Esophagus muscularis mucosa (tissue), 4 donors: ENCODE measurements around the gene AGTPBP1. TPM values are rescaled to one million over a fixed set of nuclear protein-coding genes. Genes with fewer than 3 reads are reported as not detected.

Experiments
- DNase-seq: peaks from one replicate; pipeline ENCODE4 v3.0.0-alpha.2; 2017; ENCODE audit errors: extremely low spot score
- H3K27ac ChIP-seq, 4 donors: fragments of 200-600 bp; sonication (generic); replicated peaks in 1 of 4; 1 replicate in 3 of 4; 2 replicates in 1 of 4; pipeline ENCODE4 v1.5.1; 2016 to 2019; ENCODE audit warnings: mild to moderate bottlenecking in 1 of 4
- H3K27me3 ChIP-seq, 4 donors: fragments of 200-600 bp; sonication (generic); one replicate each; pipeline versions ENCODE4 v1.5.1 to v1.6.0; 2016 to 2019
- H3K36me3 ChIP-seq, 4 donors: fragments of 200-600 bp; sonication (generic); one replicate each; pipeline ENCODE4 v1.5.1; 2016 to 2019
- H3K4me1 ChIP-seq, 4 donors: fragments of 200-600 bp; sonication (generic); one replicate each; pipeline ENCODE4 v1.5.1; 2016 to 2019
- H3K4me3 ChIP-seq, 4 donors: fragments of 200-600 bp; sonication (generic); 1 replicate in 2 of 4; 2 replicates in 2 of 4; pipeline ENCODE4 v1.5.1; 2016 to 2019; ENCODE audit warnings: mild to moderate bottlenecking in 4 of 4, moderate library complexity in 1 of 4
- H3K9me3 ChIP-seq, 4 donors: fragments of 200-600 bp; sonication (generic); 1 replicate in 3 of 4; 2 replicates in 1 of 4; pipeline ENCODE4 v1.5.1; 2016 to 2019
- EP300 ChIP-seq: sonication (generic); formaldehyde crosslinking; IDR thresholded peaks from one replicate; pipeline ENCODE4 v1.6.1; 2017; ENCODE audit warnings: antibody characterized with exemption
- POLR2A ChIP-seq: fragments of 450-650 bp; IDR thresholded peaks from one replicate; pipeline ENCODE4 v1.6.1; 2017; ENCODE audit warnings: antibody characterized with exemption, moderate library complexity, mild to moderate bottlenecking, low read depth
- POLR2AphosphoS5 ChIP-seq, 2 donors: sonication (generic); formaldehyde crosslinking; IDR thresholded peaks; one replicate each; pipeline ENCODE4 v1.6.1; 2017; ENCODE audit warnings: antibody characterized with exemption in 2 of 2
- WGBS: methylation state at CpG from one replicate; pipeline ENCODE4 v1.1.5; 2018; 5-methylcytosine and 5-hydroxymethylcytosine counted together
- intact Hi-C: fragments of 100-400 bp; cut with DNase I; formaldehyde crosslinking; loops from one replicate; pipeline ENCODE4 v1.15.1; 2023
- total RNA-seq, 4 donors: library from RNA; depleted of rRNA; stranded (reverse); fragments of >200 nt; gene quantifications; one replicate each; pipeline versions ENCODE4 v1.1.0 to v1.2.1, GENCODE V29; 2016
- TF ChIP-seq, protein P1 (sequence below), 3 experiments: fragments of 200-600 bp in 2 of 3; fragments of 450-650 bp in 1 of 3; sonication (generic) in 2 of 3; IDR thresholded peaks; one replicate each; pipeline ENCODE4 v1.5.1; 2017 to 2019; ENCODE audit warnings: antibody characterized with exemption in 3 of 3, mild to moderate bottlenecking in 2 of 3, moderate library complexity in 1 of 3

The AGTPBP1 gene
- total RNA-seq, 4 donors from 2014 or later, result 15.9 to 25.3 (median 24.1) TPM

DNA sequence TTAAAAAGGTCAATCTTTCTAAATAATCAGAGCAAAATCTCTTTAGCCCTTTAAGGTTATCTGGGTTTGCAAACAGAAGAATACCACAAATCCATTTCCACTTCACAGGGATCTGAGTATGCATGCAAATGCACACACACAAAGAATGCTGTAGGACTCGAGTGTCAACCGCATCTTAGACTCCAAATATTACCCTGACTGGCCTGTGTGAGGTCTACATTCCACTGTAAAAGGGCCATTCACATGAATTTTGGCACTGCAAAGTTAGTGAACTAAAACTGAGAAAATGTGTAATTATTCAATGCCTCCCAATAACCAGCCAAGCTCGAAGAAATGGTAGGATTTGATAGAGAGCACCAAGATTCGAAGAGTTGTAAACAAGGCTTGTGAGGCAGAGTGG lies 199.9 kb downstream of the AGTPBP1 start:
- TF ChIP-seq EP300 (no peak), POLR2A (no peak), POLR2AphosphoS5 (IDR thresholded peaks at IDR 0.05) (no peak)
- TF ChIP-seq, protein P1, sequence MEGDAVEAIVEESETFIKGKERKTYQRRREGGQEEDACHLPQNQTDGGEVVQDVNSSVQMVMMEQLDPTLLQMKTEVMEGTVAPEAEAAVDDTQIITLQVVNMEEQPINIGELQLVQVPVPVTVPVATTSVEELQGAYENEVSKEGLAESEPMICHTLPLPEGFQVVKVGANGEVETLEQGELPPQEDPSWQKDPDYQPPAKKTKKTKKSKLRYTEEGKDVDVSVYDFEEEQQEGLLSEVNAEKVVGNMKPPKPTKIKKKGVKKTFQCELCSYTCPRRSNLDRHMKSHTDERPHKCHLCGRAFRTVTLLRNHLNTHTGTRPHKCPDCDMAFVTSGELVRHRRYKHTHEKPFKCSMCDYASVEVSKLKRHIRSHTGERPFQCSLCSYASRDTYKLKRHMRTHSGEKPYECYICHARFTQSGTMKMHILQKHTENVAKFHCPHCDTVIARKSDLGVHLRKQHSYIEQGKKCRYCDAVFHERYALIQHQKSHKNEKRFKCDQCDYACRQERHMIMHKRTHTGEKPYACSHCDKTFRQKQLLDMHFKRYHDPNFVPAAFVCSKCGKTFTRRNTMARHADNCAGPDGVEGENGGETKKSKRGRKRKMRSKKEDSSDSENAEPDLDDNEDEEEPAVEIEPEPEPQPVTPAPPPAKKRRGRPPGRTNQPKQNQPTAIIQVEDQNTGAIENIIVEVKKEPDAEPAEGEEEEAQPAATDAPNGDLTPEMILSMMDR (IDR thresholded peaks at IDR 0.05), result no peak
- no peak overlapping the region for H3K4me3 ChIP-seq
- 78% methylated on average over 4 of the region's 4 CpGs for WGBS
- H3K4me1 ChIP-seq, result peaks cover 0 to 2% (median 0%) of the 10 kb centered on the region in 4 donors
- H3K27ac ChIP-seq, result no peak overlapping the region
- intact Hi-C loops, result no loop called here
- H3K27me3 ChIP-seq, result no peaks in the 10 kb centered on the region
- H3K9me3 ChIP-seq, result no peaks in the 10 kb centered on the region
- DNase-seq, result no peak
- H3K36me3 ChIP-seq, result no peaks in the 10 kb centered on the region

DNA sequence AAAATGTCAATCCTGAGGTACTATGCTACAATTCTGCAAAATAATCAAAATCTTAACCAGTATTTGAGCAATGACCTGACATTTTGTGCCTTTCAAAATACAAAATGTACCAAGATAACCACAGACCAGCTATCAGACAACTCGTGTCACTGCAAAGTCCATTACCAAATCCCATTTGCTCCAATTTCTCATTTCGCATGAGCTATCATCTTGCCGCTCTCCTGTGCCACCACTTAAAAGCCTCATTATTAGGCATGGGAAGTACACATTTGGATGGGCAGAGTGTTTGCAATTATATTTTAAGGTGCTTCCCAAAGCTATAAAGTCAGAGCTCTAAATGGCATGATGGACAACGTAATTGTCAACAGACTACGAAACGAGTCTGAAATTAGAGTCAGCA lies 205.2 kb downstream of the AGTPBP1 start:
- H3K9me3 ChIP-seq, result no peaks in the 10 kb centered on the region
- no peaks in the 10 kb centered on the region for H3K36me3 ChIP-seq
- no peak overlapping the region for H3K27ac ChIP-seq
- DNase-seq, result no peak
- no peaks in the 10 kb centered on the region for H3K27me3 ChIP-seq
- TF ChIP-seq EP300, result no peak
- TF ChIP-seq, protein P1 (IDR thresholded peaks at IDR 0.05), result no peak
- intact Hi-C loops, result no loop called here
- WGBS, result 89% methylated on average over 6 of the region's 6 CpGs
- H3K4me1 ChIP-seq, result peaks cover 0 to 8% (median 5%) of the 10 kb centered on the region in 4 donors
- H3K4me3 ChIP-seq, result no peak overlapping the region

DNA sequence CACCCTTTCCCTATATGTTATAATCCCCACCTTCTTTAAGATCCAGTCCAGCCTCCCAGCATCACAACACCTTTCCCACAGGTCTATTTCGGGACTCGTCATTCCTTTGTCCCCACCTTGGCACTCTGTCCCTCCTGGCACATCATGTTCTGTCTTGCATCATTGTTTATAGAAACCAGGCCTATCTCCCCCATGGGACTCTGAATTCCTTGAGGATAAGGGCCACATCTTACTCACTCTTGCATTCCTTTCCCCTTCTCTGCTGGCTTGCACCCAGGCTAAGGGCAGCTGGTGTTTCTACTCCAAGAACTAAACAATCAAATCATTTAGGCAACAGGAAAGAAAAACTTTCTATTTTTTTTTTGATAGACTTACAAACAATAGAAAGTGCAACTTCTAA lies 205.7 kb downstream of the AGTPBP1 start:
- WGBS, result 39% methylated on average over 2 of the region's 2 CpGs
- intact Hi-C loops, result no loop called here
- Histone ChIP-seq H3K9me3 (no peaks in the 10 kb centered on the region), H3K36me3 (no peaks in the 10 kb centered on the region), H3K27ac (no peak overlapping the region), H3K27me3 (no peaks in the 10 kb centered on the region), H3K4me3 (no peak overlapping the region), H3K4me1 (peaks cover 0 to 8% (median 5%) of the 10 kb centered on the region in 4 donors)
- TF ChIP-seq POLR2AphosphoS5 (IDR thresholded peaks at IDR 0.05), result no peak
- TF ChIP-seq, protein P1 (IDR thresholded peaks at IDR 0.05), result no peak
- DNase-seq, result no peak

DNA sequence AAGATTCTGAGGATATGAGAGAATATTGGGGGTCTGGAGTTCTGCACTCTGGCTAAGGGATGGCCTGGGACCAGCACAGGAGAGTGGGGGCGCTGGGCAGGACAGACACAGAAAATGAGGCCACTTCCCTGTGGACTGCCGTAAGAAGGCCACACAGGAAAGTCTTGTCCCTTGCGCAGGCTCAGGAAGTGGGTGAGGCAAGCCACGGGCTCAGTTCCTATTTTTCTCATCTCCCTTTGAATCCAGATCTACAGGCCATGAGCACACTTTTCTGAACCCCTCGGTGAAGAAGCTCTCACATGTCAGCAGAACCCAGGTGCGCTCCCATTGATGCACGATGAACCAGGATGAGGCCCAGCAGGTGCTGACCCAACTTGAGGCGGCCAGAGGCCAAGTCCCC lies 207.4 kb downstream of the AGTPBP1 start:
- Histone ChIP-seq H3K36me3 (no peaks in the 10 kb centered on the region), H3K27me3 (no peaks in the 10 kb centered on the region), H3K9me3 (no peaks in the 10 kb centered on the region), H3K4me3 (no peak overlapping the region), H3K4me1 (peaks cover 0 to 8% (median 5%) of the 10 kb centered on the region in 4 donors), H3K27ac (no peak overlapping the region)
- intact Hi-C loops, result no loop called here
- DNase-seq, result no peak
- WGBS, result 73% methylated on average over 8 of the region's 8 CpGs
- TF ChIP-seq POLR2A, result no peak
- TF ChIP-seq POLR2AphosphoS5 (IDR thresholded peaks at IDR 0.05), result no peak
- no peak for TF ChIP-seq EP300
- TF ChIP-seq, protein P1 (IDR thresholded peaks at IDR 0.05), result no peak

DNA sequence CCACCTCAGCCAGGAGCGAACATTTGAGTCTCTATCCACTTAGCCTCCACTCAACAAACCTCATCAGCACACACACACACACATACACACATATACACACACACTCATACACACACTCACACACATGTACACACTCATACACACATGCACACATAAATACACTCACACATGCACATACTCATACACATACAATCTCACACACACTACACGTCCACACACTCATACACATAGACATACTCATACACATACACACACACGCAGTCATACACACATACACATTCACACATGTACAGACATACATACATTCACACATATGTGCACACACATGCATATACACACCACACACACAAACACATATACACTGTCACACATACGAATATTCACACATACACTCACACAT lies 208.2 kb downstream of the AGTPBP1 start:
- no peak for DNase-seq
- H3K4me1 ChIP-seq, result peaks cover 0 to 8% (median 5%) of the 10 kb centered on the region in 4 donors
- TF ChIP-seq EP300 (no peak), POLR2A (no peak), POLR2AphosphoS5 (IDR thresholded peaks at IDR 0.05) (no peak)
- TF ChIP-seq, protein P1 (IDR thresholded peaks at IDR 0.05), result no peak
- no peaks in the 10 kb centered on the region for H3K9me3 ChIP-seq
- H3K27ac ChIP-seq, result no peak overlapping the region
- H3K27me3 ChIP-seq, result no peaks in the 10 kb centered on the region
- H3K4me3 ChIP-seq, result no peak overlapping the region
- H3K36me3 ChIP-seq, result no peaks in the 10 kb centered on the region
- intact Hi-C loops, result no loop called here
- WGBS, result 100% methylated on average over 4 of the region's 4 CpGs
